Hindlimb muscle (tissue), 1 donor: Measurements from ENCODE around the gene USP34. TPM values are rescaled to one million over a fixed set of nuclear protein-coding genes. Genes with fewer than 3 reads are reported as not detected.
"Not testable (repeated sequence)": the region's sequence is repeated elsewhere in the genome, so short reads cannot be mapped to it uniquely, and the experiment has no call there.

Source experiments
- DNase-seq: peaks from one replicate; pipeline ENCODE4 v3.0.0-alpha.2; 2013
- polyA plus RNA-seq: library from polyadenylated mRNA; unstranded; fragments of 120-200 nt; gene quantifications from one replicate; pipeline ENCODE4 v1.2.1, GENCODE V29; 2013; ENCODE audit not compliant: insufficient read length

Gene USP34
- polyA plus RNA-seq, 1 donor: 75.2 TPM

- no peak for DNase-seq
Measured at GRCh38 chr2:61247204-61247812, 223.6 kb downstream of the USP34 start.

- DNase-seq: no peak
Measured at GRCh38 chr2:61244694-61245093, 226.2 kb downstream of the USP34 start.

- no peak for DNase-seq
Measured at GRCh38 chr2:61241266-61241665, 229.6 kb downstream of the USP34 start.

- no peak for DNase-seq
Measured at GRCh38 chr2:61238219-61239012, 232.5 kb downstream of the USP34 start.

- no peak for DNase-seq
Measured at GRCh38 chr2:61235716-61236115, 235.2 kb downstream of the USP34 start.

- no peak for DNase-seq
Measured at GRCh38 chr2:61233581-61233980, 237.3 kb downstream of the USP34 start.

- DNase-seq: no peak
Measured at GRCh38 chr2:61229936-61230335, 241.0 kb downstream of the USP34 start.

GRCh38 chr2:61222567-61222966 is 248.3 kb downstream of the USP34 start:
- DNase-seq: no peak

- no peak for DNase-seq
Measured at GRCh38 chr2:61221819-61222218, 249.1 kb downstream of the USP34 start.

GRCh38 chr2:61220768-61221167 is 250.1 kb downstream of the USP34 start:
- no peak for DNase-seq

- DNase-seq: no peak
Measured at GRCh38 chr2:61218817-61219170, 252.1 kb downstream of the USP34 start.

- DNase-seq: no peak
Measured at GRCh38 chr2:61218076-61218816, 252.6 kb downstream of the USP34 start.

GRCh38 chr2:61214171-61214570 is 256.7 kb downstream of the USP34 start:
- no peak for DNase-seq

GRCh38 chr2:61210332-61210981 is 260.4 kb downstream of the USP34 start:
- no peak for DNase-seq

- DNase-seq: no peak
Measured at GRCh38 chr2:61205132-61205531, 265.8 kb downstream of the USP34 start.

- no peak for DNase-seq
Measured at GRCh38 chr2:61196671-61197070, 274.2 kb downstream of the USP34 start.

GRCh38 chr2:61194646-61195045 is 276.2 kb downstream of the USP34 start:
- DNase-seq: not testable (repeated sequence)

GRCh38 chr2:61193670-61194561 is 277.0 kb downstream of the USP34 start:
- no peak for DNase-seq

GRCh38 chr2:61187085-61187484 is 283.8 kb downstream of the USP34 start:
- DNase-seq: no peak

GRCh38 chr2:61185231-61185728 is 285.6 kb downstream of the USP34 start:
- no peak for DNase-seq

- no peak for DNase-seq
Measured at GRCh38 chr2:61184263-61184662, 286.6 kb downstream of the USP34 start.

GRCh38 chr2:61183795-61184194 is 287.1 kb downstream of the USP34 start:
- DNase-seq: no peak
